Esophagus (tissue), 2 donors: ENCODE measurements around the gene SCAF4. TPM values are rescaled to one million over a fixed set of nuclear protein-coding genes. Genes with fewer than 3 reads are reported as not detected.
"Not testable (repeated sequence)": the region's sequence is repeated elsewhere in the genome, so short reads cannot be mapped to it uniquely, and the experiment has no call there.

Experiments
- H3K27ac ChIP-seq, 2 donors: one replicate each; pipeline ENCODE4 v1.5.1; 2013; ENCODE audit warnings: low read depth in 2 of 2, mild to moderate bottlenecking in 2 of 2, inconsistent platforms in 1 of 2, low read length in 1 of 2, moderate library complexity in 1 of 2
- H3K27me3 ChIP-seq, 2 donors: one replicate each; pipeline ENCODE4 v1.6.1; 2013; ENCODE audit warnings: low read length in 2 of 2, control low read depth in 1 of 2, mild to moderate bottlenecking in 1 of 2; ENCODE audit not compliant: insufficient read depth in 2 of 2, control insufficient read depth in 1 of 2
- H3K36me3 ChIP-seq, 2 donors: one replicate each; pipeline ENCODE4 v1.6.1; 2013; ENCODE audit warnings: low read length in 1 of 2; ENCODE audit not compliant: control insufficient read depth in 2 of 2, insufficient read depth in 2 of 2
- H3K4me1 ChIP-seq, 2 donors: one replicate each; pipeline ENCODE4 v1.6.1; 2013; ENCODE audit warnings: low read length in 1 of 2; ENCODE audit not compliant: control insufficient read depth in 2 of 2, insufficient read depth in 2 of 2
- H3K4me3 ChIP-seq, 2 donors: one replicate each; pipeline ENCODE4 v1.5.1; 2013; ENCODE audit warnings: low read length in 2 of 2, mild to moderate bottlenecking in 2 of 2, low read depth in 1 of 2, moderate library complexity in 1 of 2
- H3K9me3 ChIP-seq, 2 donors: one replicate each; pipeline ENCODE4 v1.6.1; 2013; ENCODE audit warnings: mild to moderate bottlenecking in 2 of 2, low read depth in 1 of 2, low read length in 1 of 2, moderate library complexity in 1 of 2; ENCODE audit not compliant: control insufficient read depth in 2 of 2, insufficient read depth in 1 of 2
- WGBS, 2 donors: extraction: QIAGEN DNeasy Blood & Tissue Kit; methylation state at CpG; one replicate each; pipeline ENCODE4 v1.1.7; 2013; 5-methylcytosine and 5-hydroxymethylcytosine counted together
- polyA plus RNA-seq, 2 donors: library from polyadenylated mRNA; stranded (reverse); fragments of 200-250 nt; gene quantifications; one replicate each; pipeline ENCODE4 v1.2.3, GENCODE V29; 2013
- donor health status: healthy with polysubstance abuse.
- donor health status: Bipolar disorder and iron deficiency.

The SCAF4 gene
- polyA plus RNA-seq, 2 donors, result 9.7 to 10.5 TPM

DNA sequence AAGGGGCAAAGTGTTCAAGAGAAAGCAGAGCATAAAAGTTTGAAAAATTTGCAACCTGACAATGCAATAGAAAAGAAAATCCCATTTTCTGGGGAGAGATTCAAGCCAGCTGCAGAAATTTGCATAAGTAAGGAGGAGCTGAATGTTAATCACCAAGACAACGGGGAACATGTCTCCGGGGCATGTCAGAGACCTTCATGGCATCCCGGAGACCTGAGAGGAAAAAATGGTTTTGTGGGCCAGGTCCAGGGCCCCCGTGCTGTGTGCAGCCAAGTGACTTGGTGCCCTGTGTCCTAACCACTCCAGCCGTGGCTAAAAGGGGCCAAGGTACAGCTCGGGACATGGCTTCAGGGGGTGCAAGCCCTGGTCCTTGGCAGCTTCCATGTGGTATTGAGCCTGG, 33.9 kb upstream of the SCAF4 start:
- H3K36me3 ChIP-seq, H3K27me3 ChIP-seq, H3K4me1 ChIP-seq, H3K27ac ChIP-seq, H3K4me3 ChIP-seq, H3K9me3 ChIP-seq: not testable (repeated sequence)
- WGBS, 2 donors, result 80 to 87% methylated on average over 6 of the region's 6 CpGs

DNA sequence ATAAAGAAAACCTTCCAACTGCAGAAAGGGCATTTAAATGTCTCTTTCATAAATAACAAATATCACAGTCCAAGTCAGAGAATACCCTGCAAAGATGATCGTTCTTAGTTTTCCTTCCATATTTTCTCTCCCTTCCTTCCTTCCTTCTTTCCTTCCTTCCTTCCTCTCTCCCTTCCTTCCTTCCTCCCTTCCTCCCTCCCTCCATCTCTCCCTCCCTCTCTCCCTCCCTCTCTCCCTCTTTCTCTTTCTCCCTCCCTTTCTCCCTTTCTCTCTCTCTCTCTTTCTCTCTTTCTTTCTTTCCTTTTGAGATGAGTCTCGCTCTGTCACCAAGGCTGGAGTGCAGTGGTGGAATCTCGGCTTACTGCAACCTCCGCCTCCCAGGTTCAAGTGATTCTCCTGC, 29.0 kb upstream of the SCAF4 start:
- H3K4me3 ChIP-seq, result no peak overlapping the region
- 87 to 93% methylated on average over 4 of the region's 4 CpGs for WGBS, 2 donors
- no peaks in the 10 kb centered on the region for H3K36me3 ChIP-seq
- H3K27me3 ChIP-seq, result no peaks in the 10 kb centered on the region
- H3K4me1 ChIP-seq, result no peaks in the 10 kb centered on the region
- peaks cover 0 to under 1% of the 10 kb centered on the region in 2 donors for H3K9me3 ChIP-seq
- no peak overlapping the region for H3K27ac ChIP-seq

DNA sequence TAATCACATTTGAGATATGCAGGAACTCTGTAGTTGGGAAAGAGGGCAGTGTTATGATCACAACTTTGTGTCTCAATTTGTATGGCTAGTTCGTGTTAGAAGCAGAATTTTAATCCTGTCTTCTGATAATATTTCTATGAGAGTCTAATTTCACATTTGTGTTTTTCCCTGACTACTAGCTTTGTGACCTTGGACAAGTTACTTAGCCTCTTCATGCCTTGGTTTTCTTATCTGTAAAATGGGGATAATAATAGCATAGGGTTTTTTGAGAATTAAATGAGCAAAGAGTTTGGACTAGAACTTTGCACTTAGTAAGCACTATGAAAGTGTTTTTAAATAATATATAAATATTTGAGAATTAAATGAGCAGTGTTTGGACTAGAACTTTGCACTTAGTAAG, 24.9 kb upstream of the SCAF4 start:
- Histone ChIP-seq H3K4me1 (peaks cover 0 to 2% of the 10 kb centered on the region in 2 donors), H3K4me3 (no peak overlapping the region), H3K27ac (no peak overlapping the region), H3K36me3 (no peaks in the 10 kb centered on the region), H3K9me3 (no peaks in the 10 kb centered on the region), H3K27me3 (no peaks in the 10 kb centered on the region)
- WGBS, 2 donors, result 76 to 89% methylated on average over 1 of the region's 1 CpG

DNA sequence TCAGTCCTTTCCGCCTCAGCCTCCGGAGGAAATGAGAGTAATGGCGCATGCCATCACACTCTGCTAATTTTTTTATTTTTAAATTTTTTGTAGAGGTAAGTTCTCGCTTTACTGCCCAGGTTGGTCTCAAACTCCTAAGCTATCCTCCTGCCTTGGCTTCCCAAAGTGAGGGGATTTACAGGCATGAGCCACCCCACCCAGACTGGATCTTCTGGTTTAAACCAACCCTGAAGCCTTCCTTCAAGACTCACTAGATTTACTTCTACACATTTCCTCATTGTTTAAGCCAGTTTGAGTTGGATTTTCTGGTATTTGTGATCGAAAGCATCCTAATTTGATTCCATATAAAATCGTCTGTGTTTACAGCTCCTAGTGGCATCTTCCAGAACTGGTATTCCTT, 23.1 kb upstream of the SCAF4 start:
- Histone ChIP-seq H3K27ac (peak overlapping the region; percentile 50 to 77), H3K36me3 (no peaks in the 10 kb centered on the region)
- 81 to 86% methylated on average over 6 of the region's 6 CpGs for whole genome bisulfite sequencing, 2 donors

DNA sequence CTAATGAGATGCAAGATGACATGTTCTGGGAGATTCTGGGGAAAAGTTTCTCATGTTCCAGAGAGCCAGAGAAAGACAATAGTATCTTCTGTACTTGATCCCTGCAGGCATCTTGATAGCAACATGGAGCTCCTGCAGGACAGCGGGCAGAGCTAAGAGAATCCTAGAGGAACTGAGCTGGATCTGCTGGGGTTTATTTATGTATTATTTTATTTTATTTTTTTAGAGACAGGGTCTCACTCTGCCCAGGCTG, 22.7 kb upstream of the SCAF4 start:
- H3K27ac ChIP-seq, result peak overlapping the region; percentile 50 to 77
- WGBS, 2 donors, result 98 to 100% methylated on average over 1 of the region's 1 CpG
- H3K9me3 ChIP-seq, result no peaks in the 10 kb centered on the region
- peaks cover 0 to 2% of the 10 kb centered on the region in 2 donors for H3K4me1 ChIP-seq
- no peaks in the 10 kb centered on the region for H3K36me3 ChIP-seq
- H3K27me3 ChIP-seq, result no peaks in the 10 kb centered on the region
- H3K4me3 ChIP-seq, result no peak overlapping the region

More for the DNA sequence above, 23.1 kb upstream of the SCAF4 start:
- Histone ChIP-seq H3K4me3 (no peak overlapping the region), H3K4me1 (peaks cover 0 to 2% of the 10 kb centered on the region in 2 donors), H3K27me3 (no peaks in the 10 kb centered on the region), H3K9me3 (no peaks in the 10 kb centered on the region)

DNA sequence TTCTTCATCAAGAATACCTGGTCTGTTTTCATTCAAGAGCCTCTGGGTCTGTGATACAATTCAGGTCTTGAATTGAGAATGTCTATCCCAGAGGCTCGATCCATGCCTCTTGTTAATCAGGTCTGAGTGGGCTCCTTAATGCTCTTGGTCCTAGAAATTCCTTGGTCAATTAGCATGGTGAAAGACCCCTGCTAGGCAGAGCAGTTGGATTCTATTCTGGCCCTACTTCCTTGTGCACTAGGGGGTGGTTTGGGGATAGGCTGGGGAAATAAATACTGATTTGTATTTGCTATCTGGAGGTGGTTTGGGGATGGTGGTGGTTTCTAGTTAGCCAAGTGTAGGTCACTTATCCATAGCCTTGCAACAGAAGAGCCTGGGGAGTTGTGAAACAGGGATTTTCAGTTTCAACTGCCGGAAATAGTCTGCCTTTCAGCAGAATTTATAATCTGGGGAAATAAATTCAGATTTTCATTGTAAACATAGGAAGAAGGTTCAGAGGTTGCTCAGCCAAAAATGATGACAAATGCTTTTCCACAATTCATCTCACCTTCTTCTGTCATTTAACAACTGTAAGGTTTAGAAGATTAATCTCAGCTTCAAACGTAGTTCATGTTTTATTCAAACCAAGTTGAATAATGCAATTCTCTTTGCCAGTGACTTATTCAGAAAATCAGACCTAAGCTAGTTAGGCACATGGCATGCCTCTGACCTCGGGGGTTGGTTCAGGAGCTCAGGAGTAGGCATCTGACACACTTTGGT, 22.2 kb upstream of the SCAF4 start:
- peaks cover 0 to 2% of the 10 kb centered on the region in 2 donors for H3K4me1 ChIP-seq
- peak overlapping the region; percentile 1 to 77 for H3K27ac ChIP-seq

DNA sequence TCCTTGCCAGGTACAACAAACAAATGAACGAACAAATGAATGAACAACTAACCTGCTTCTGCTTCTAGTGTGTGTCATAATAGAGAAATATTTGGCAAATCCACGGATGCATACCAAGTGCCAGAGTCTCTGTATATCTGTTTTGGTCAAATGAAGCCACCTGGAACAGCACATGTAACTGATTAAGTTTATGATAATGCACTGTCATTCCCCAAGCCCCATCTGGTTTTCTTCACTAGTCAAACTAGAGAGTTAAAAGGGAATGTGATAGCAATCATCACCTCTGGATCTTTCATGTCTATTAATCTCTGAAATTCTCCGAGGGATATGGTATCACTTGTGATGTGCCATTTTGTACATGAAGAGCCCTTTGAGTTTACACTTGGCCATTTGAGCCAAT, 21.0 kb upstream of the SCAF4 start:
- H3K27ac ChIP-seq, result peak overlapping the region in 1 of 2 donors; percentile 69
- WGBS, 2 donors, result 68 to 69% methylated on average over 3 of the region's 3 CpGs
- peaks cover 2 to 3% of the 10 kb centered on the region in 2 donors for H3K4me1 ChIP-seq
- no peaks in the 10 kb centered on the region for H3K9me3 ChIP-seq
- H3K36me3 ChIP-seq, result no peaks in the 10 kb centered on the region
- no peaks in the 10 kb centered on the region for H3K27me3 ChIP-seq
- no peak overlapping the region for H3K4me3 ChIP-seq

More for the DNA sequence above, 22.2 kb upstream of the SCAF4 start:
- H3K27me3 ChIP-seq, result no peaks in the 10 kb centered on the region
- no peak overlapping the region for H3K4me3 ChIP-seq
- H3K36me3 ChIP-seq, result no peaks in the 10 kb centered on the region
- 60 to 63% methylated on average over 4 of the region's 4 CpGs for WGBS, 2 donors
- H3K9me3 ChIP-seq, result no peaks in the 10 kb centered on the region

DNA sequence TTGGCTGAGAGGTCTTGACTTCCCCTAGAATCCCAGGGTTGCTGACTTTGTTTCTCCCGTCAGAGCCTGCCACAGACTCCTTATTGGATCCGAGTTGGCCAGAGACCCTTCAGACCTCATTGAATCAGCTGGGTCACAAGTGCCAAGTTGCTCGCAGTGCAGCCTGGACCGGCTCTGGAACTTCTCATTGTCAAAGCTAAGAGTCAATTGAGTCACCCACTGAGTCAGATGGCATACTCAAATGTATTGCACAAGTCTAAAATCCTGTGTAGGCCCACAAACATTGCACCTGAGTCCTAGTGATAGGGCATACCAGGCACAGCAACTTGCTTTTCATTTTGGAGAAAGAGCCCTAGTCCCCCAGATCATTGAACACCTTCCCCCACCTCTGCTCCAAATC, 20.4 kb upstream of the SCAF4 start:
- WGBS, 2 donors, result 62 to 74% methylated on average over 4 of the region's 4 CpGs
- Histone ChIP-seq H3K9me3 (no peaks in the 10 kb centered on the region), H3K4me3 (no peak overlapping the region), H3K4me1 (peaks cover 2 to 3% of the 10 kb centered on the region in 2 donors), H3K27ac (peak overlapping the region; percentile 40 to 80), H3K36me3 (no peaks in the 10 kb centered on the region), H3K27me3 (no peaks in the 10 kb centered on the region)

DNA sequence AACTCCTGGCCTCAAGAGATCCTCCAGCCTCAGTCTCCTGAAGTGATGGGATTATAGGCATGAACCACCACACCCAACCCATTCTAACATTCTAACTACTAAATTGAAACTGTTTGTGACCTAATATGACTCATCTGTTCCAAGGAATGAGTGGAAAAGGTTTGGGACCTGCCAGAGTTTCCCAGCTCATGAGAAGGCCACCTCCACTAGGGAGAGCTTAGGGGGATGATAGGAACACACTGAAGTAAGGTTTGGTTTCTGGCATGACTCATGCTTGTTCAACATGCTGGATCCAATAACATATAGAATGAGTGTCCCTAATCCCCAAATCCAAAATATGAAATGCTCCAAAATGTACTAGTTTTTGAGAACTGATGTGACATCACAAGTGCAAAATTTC, 18.9 kb upstream of the SCAF4 start:
- no peak overlapping the region for H3K4me3 ChIP-seq
- peaks cover 2 to 3% of the 10 kb centered on the region in 2 donors for H3K4me1 ChIP-seq
- no peaks in the 10 kb centered on the region for H3K27me3 ChIP-seq
- H3K27ac ChIP-seq, result no peak overlapping the region
- H3K36me3 ChIP-seq, result no peaks in the 10 kb centered on the region
- H3K9me3 ChIP-seq, result no peaks in the 10 kb centered on the region

DNA sequence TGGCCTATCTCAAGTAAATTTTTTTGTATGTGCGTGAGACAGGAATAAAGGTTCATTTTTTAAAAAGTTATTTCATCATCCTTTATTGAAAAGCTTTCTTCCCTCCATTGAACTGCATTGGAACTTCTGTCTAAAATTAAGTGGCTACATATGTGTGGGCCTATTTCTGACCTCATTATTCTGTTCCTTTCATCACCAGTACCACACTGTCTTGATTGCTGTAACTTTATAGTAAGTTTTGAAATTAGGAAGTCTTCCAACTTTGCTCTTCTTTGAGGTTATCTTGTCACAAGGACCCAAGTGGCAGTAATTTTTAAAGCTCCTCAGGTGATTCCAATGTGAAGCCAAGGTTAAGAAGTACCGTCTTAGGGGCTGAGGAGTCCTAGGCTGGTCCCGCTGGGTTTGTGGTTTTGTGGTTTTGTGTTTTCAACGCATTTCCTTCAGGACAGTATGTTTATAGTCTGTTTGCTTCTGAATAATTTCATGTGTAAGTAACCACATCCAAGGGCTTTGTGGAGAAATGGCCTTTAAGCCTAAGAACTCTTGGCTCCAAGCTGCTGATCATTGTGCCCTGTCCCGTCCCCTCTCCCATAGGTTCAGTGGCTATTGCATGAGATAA, 12.4 kb upstream of the SCAF4 start:
- H3K4me1 ChIP-seq, result peaks cover 0 to 3% of the 10 kb centered on the region in 2 donors
- H3K27ac ChIP-seq, result no peak overlapping the region
- H3K36me3 ChIP-seq, result no peaks in the 10 kb centered on the region
- H3K9me3 ChIP-seq, result no peaks in the 10 kb centered on the region
- 80 to 88% methylated on average over 5 of the region's 5 CpGs for WGBS, 2 donors
- no peaks in the 10 kb centered on the region for H3K27me3 ChIP-seq
- H3K4me3 ChIP-seq, result no peak overlapping the region
